ENCODE measurements around the gene AMOTL1.

DNA sequence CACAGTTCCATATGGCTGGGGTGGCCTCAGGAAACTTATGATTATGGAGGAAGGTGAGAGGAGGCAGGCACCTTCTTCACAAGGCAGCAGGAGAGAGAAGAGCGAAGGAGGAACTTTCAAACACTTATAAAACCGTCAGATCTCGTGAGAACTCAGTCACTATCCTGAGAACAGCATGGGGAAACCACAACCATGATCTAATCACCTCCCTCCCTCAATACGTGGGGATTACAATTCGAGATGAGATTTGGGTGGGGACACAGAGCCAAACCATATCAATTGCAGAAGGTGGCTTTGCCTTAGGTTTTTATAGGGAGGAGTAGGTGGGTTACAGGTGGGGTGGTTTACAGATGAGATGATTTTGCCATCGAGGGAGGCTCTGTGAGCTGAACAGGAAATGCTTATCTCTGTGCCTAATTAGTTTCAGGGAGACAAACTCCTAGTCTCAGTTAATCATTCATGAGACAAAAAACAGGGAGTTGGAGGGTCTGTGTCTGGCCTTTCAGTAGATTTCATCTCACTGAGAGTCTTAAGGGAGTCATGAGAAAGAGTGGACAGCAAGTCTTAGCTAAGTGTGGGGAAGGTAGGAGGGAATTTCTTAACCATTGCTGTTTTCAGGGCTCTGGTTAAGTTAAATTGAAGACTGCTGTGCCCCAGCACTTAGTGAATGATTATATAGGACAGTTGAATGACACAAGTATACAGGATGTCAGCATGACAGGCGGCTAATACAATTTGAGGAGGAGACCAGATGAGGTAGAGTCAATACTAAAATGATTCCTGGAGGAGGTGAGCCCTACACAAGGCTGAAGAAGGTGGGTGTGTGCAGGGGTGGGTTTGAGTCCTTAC, 157.5 kb downstream of the AMOTL1 start:
- TF ChIP-seq CTCF (optimal IDR thresholded peaks at IDR 0.05 in 1 of 3, IDR thresholded peaks at IDR 0.05 in 1 of 3, conservative IDR thresholded peaks at IDR 0.05 in 1 of 3; ENCODE audit: extremely low read depth in 1 of 3, insufficient read depth in 2 of 3, low read length in 3 of 3) (no peak), EZH2 (IDR thresholded peaks at IDR 0.05; ENCODE audit: low read length) (no peak)

Measured in keratinocyte (primary cell).